Skeletal muscle satellite cell (primary cell): ENCODE data around the gene SOX5.

Experiments used
- H3K27me3 ChIP-seq: 2 replicates; pipeline ENCODE4 v1.7.0; 2013; ENCODE audit warnings: low read length; ENCODE audit not compliant: control insufficient read depth, insufficient read depth
- H3K36me3 ChIP-seq: 2 replicates; pipeline ENCODE4 v1.7.0; 2013; ENCODE audit warnings: mild to moderate bottlenecking, control low read depth, low read length; ENCODE audit not compliant: insufficient read depth
- H3K4me1 ChIP-seq: 2 replicates; pipeline ENCODE4 v1.7.0; 2013; ENCODE audit warnings: low read length; ENCODE audit not compliant: control insufficient read depth, insufficient read depth
- H3K4me2 ChIP-seq: 2 replicates; pipeline ENCODE4 v1.7.0; 2013; ENCODE audit warnings: mild to moderate bottlenecking, low read length
- H3K4me3 ChIP-seq: 2 replicates; pipeline ENCODE4 v1.7.0; 2013; ENCODE audit warnings: low read length
- H3K9ac ChIP-seq: 2 replicates; pipeline ENCODE4 v1.7.0; 2013; ENCODE audit warnings: mild to moderate bottlenecking, low read depth, low read length, moderate library complexity
- H3K9me3 ChIP-seq: replicated peaks from 2 replicates; pipeline ENCODE4 v1.7.0; 2013; ENCODE audit warnings: mild to moderate bottlenecking, control low read depth, low read length

Gene SOX5

DNA sequence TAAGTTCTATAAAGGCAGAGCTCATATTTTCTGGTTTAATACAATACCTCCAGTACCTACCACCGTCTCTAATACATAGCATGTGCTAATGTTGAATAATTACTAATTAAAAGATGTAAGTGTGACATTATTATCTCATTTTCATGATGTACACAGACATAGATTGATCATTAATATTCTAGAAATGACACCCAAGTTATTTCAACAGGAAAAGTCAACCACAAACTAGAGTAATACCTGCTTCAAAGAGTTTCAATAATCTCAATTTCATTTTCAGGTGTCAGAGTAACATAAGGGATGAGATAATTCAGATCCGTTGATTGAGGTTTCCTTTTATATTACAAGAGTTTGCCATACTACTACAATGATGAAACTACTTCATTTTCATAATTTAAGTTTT lies 388.9 kb downstream of the SOX5 start:
- no peak overlapping the region for H3K4me2 ChIP-seq
- H3K36me3 ChIP-seq: no peaks in the 10 kb centered on the region
- no peaks in the 10 kb centered on the region for H3K9me3 ChIP-seq
- no peaks in the 10 kb centered on the region for H3K4me1 ChIP-seq
- no peak overlapping the region for H3K9ac ChIP-seq
- no peaks in the 10 kb centered on the region for H3K27me3 ChIP-seq
- H3K4me3 ChIP-seq: no peak overlapping the region

DNA sequence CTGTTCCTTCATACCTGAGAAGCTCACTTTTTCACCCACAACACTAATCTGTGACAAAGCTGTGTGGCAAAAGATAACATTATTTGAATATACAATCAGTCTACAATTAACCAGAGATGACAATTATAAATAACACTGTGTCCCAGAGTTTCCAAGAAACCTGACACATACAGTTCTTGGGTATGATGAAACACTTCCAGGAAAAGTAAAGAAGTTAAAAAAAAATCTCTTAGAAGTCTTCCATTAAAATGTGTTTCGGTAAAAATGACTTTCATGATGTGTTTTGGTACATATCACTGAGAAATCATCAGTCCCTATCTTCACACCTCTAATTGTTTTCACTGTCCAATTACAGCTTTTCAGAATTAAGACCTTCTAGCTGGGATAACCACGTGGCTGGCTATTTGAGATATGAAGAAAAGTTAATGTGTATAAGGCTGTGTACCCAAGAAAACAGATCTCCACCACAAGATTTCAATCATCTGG lies 390.2 kb downstream of the SOX5 start:
- no peaks in the 10 kb centered on the region for H3K9me3 ChIP-seq
- no peak overlapping the region for H3K4me3 ChIP-seq
- H3K4me1 ChIP-seq: no peaks in the 10 kb centered on the region
- H3K9ac ChIP-seq: no peak overlapping the region
- H3K27me3 ChIP-seq: no peaks in the 10 kb centered on the region
- H3K36me3 ChIP-seq: no peaks in the 10 kb centered on the region
- H3K4me2 ChIP-seq: no peak overlapping the region

DNA sequence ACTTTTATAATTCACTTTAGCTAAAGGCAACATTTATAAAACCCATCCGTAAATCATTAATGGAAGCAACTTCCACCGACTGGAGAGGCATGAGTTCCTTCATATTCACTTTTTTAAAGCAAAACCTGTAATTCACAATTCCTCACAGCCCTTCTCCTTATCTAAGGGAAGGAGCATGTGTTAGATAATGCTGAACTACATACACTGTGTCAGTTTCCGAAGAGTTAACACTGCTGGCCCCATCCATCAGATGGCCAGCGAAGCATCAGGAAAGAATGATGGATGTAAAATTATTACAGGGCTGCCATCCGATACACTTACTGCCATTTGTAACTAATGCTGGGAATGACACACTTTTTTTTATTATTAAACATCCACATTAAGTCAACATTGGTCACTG lies 392.8 kb downstream of the SOX5 start:
- no peaks in the 10 kb centered on the region for H3K9me3 ChIP-seq
- no peak overlapping the region for H3K4me2 ChIP-seq
- H3K4me1 ChIP-seq: no peaks in the 10 kb centered on the region
- no peaks in the 10 kb centered on the region for H3K36me3 ChIP-seq
- H3K4me3 ChIP-seq: no peak overlapping the region
- H3K9ac ChIP-seq: no peak overlapping the region
- H3K27me3 ChIP-seq: no peaks in the 10 kb centered on the region

DNA sequence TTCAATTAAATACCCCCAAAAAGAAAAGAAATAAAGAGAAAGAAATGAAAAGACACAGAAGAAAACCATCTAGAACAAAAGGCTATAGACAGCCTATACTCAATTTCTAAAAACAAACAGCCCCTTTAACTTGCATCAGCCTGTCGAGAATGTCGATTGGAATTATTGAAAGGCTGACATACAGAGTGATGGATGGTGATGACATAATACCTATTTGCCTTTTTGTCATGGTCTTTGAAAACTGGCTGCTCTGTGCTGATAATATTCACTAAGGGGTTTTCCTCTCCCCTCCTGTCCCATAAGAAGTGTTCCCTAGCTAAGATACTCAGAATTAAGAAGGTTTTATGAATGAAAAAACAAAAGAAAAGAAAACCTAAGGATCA lies 393.7 kb downstream of the SOX5 start:
- H3K9me3 ChIP-seq: no peaks in the 10 kb centered on the region
- no peaks in the 10 kb centered on the region for H3K36me3 ChIP-seq
- no peak overlapping the region for H3K4me3 ChIP-seq
- no peak overlapping the region for H3K9ac ChIP-seq
- H3K4me2 ChIP-seq: no peak overlapping the region
- H3K4me1 ChIP-seq: no peaks in the 10 kb centered on the region
- H3K27me3 ChIP-seq: no peaks in the 10 kb centered on the region

DNA sequence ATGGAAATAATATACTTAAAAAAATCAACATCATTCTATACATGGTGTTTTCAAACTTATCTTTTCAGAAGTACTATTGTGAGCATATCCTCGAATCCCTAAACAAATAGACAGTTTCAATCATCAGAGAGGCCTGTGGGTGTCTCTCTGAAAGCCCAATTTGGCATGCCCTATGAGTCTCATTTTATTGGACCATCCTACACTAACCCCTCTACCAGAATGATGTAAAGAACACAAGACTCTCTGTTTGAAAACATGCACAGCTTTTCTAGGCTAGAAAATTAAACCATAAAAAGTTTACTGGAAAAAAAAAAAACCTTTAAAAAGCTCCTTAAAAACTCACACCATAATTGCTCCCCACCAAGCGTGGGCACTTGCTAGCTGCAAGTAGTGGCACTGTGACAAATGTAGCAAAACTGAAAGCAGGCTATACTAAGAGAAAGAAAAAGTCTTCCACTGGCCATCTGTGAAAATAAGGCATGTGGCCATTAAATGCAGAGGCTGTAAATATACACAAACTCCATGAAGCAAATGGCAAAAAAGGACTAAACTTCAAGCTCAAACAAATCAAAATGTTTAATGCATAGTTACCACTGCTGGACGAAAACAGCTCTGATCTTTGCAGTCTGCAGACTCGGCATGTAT lies 394.2 kb downstream of the SOX5 start:
- Histone ChIP-seq H3K4me3 (no peak overlapping the region), H3K27me3 (no peaks in the 10 kb centered on the region), H3K9ac (no peak overlapping the region), H3K9me3 (no peaks in the 10 kb centered on the region), H3K4me1 (no peaks in the 10 kb centered on the region), H3K4me2 (no peak overlapping the region), H3K36me3 (no peaks in the 10 kb centered on the region)

DNA sequence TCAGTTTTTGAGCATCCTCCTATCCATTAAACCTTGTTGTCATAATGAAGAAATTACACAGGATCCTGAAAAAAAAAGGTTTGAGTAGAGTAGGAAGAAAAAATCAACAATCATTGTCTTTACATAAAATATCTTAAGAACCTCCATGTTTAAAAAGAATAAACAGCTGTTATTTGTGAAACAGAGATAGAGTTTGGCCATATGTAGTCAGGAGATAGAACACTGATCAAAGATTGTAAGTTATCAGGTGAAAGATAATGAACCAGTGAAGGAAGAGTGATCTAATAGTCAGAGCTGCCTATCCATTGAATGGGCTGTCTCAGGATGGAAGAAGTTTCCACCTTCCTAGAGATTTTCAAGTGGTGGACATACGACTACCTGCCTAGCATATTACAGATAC lies 397.1 kb downstream of the SOX5 start:
- no peaks in the 10 kb centered on the region for H3K4me1 ChIP-seq
- no peaks in the 10 kb centered on the region for H3K27me3 ChIP-seq
- H3K4me3 ChIP-seq: no peak overlapping the region
- no peak overlapping the region for H3K4me2 ChIP-seq
- H3K36me3 ChIP-seq: no peaks in the 10 kb centered on the region
- H3K9ac ChIP-seq: no peak overlapping the region
- no peaks in the 10 kb centered on the region for H3K9me3 ChIP-seq

DNA sequence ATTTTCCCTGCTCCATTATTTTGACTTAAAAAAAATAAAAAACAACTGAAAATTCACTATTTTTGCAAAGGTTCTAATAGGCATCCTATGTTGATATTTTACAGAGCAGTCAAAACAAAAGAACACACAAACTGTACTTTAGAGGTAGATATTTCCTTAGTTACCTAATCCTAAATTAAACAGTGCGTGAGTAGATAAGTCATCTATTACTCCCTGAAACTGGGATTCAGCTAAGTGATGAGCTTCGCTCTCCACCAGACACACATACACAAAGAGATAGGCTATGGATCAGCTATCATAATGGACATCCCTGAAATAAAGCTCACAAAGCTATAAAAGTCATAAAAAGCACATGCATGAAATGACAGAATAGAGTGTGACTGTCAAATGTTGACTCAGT lies 398.7 kb downstream of the SOX5 start:
- H3K4me3 ChIP-seq: no peak overlapping the region
- no peaks in the 10 kb centered on the region for H3K27me3 ChIP-seq
- H3K4me1 ChIP-seq: no peaks in the 10 kb centered on the region
- H3K9ac ChIP-seq: no peak overlapping the region
- H3K4me2 ChIP-seq: no peak overlapping the region
- no peaks in the 10 kb centered on the region for H3K9me3 ChIP-seq
- H3K36me3 ChIP-seq: no peaks in the 10 kb centered on the region

DNA sequence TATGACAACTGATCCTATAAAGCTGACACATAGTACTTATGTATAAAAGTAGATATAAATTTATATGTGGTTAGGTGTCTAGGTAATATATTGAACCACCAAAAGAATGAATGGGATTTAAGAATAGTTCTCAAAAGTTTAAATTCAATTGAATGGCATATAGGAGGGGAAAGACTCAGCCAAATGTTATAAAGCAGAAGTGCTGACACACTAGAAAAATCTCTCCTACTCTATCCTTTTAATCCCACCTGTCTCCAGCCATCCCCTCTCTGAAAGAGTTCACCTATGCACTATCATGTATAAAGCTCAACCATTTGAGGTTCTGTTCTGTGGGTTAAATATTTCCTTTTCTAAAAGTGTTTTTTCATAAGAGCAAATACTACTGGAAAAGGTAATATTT lies 400.7 kb downstream of the SOX5 start:
- H3K9ac ChIP-seq: no peak overlapping the region
- no peak overlapping the region for H3K4me2 ChIP-seq
- no peaks in the 10 kb centered on the region for H3K36me3 ChIP-seq
- H3K4me3 ChIP-seq: no peak overlapping the region
- H3K27me3 ChIP-seq: no peaks in the 10 kb centered on the region
- no peaks in the 10 kb centered on the region for H3K4me1 ChIP-seq
- no peaks in the 10 kb centered on the region for H3K9me3 ChIP-seq

DNA sequence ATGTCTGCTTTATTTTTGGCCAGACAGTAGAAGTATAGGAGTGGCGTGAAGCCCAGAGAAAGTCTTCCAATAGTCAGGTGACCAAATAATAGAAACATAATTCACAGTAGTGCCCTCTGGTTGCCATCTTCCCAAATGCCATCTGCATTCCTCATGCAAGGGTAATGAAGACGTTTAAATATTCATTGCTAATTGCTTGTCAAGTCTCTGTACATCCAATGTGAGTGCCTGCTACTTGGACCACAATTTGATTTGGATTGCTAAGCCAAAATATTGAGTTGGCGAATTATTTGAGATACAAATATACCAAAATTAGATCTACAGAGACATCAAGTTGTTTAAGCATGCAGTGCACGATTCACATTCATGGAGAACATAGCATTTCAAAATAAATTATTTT lies 402.7 kb downstream of the SOX5 start:
- H3K36me3 ChIP-seq: no peaks in the 10 kb centered on the region
- no peaks in the 10 kb centered on the region for H3K27me3 ChIP-seq
- no peak overlapping the region for H3K9ac ChIP-seq
- no peaks in the 10 kb centered on the region for H3K9me3 ChIP-seq
- no peak overlapping the region for H3K4me2 ChIP-seq
- H3K4me1 ChIP-seq: no peaks in the 10 kb centered on the region
- no peak overlapping the region for H3K4me3 ChIP-seq

DNA sequence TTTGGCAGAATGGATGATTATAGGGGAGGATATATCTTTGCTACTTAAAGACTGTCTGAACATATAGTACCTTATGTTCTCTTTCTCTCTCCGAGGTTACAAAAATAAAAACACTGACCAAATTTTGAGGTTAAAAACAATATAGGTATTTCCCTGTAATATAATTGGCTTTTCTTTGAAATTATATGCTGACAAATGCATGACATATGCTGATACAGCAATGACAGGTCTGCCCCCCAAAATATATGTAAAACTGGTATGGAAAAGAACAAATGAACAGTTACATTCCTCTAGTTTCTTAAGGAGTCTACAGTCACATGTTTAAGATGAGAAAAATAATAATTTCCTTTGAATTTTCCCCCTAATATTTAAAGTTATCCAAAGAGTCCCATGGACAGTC lies 405.7 kb downstream of the SOX5 start:
- Histone ChIP-seq H3K4me3 (no peak overlapping the region), H3K9me3 (no peaks in the 10 kb centered on the region), H3K27me3 (no peaks in the 10 kb centered on the region), H3K4me2 (no peak overlapping the region), H3K4me1 (no peaks in the 10 kb centered on the region), H3K36me3 (no peaks in the 10 kb centered on the region), H3K9ac (no peak overlapping the region)

DNA sequence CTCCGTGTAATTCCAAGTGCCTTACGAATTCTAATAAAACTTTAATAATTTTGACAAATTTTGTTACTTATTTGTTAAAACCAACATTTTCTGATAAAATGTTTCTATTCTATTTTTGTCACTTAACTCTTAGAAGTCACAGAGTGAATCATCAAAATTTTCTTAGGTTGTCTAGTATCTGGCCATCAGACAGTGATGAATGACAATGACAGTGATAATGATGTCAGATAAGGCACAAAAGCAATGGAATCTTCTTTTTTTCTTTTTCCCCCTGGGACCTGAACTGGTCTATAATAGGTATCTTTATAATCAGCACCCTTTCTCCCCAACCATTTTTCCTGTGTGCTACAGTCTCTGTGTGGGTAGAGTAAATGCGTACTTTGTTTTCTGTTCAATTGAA lies 407.3 kb downstream of the SOX5 start:
- H3K9ac ChIP-seq: no peak overlapping the region
- H3K4me3 ChIP-seq: no peak overlapping the region
- no peaks in the 10 kb centered on the region for H3K36me3 ChIP-seq
- no peak overlapping the region for H3K4me2 ChIP-seq
- no peaks in the 10 kb centered on the region for H3K27me3 ChIP-seq
- H3K9me3 ChIP-seq: no peaks in the 10 kb centered on the region
- H3K4me1 ChIP-seq: no peaks in the 10 kb centered on the region

DNA sequence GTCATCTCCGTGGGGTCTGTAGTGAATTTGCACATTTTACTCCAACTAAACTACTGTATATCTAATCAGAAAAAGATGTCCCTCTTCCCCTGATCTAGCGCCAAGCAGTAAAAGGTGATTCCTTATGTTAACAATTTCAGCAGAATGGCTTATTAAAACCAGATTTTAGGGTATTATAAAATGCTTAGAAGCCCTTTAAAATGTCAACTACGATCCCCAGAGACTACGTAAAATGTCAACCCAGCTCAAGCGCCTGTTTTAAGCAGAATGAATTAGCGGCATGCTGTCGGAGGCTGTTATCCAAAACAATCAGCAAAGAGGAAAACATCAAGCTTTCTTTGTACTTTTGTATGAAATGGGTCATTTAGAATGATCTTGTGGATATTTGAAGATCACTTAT lies 408.9 kb downstream of the SOX5 start:
- no peaks in the 10 kb centered on the region for H3K27me3 ChIP-seq
- H3K9ac ChIP-seq: no peak overlapping the region
- H3K4me3 ChIP-seq: no peak overlapping the region
- no peaks in the 10 kb centered on the region for H3K9me3 ChIP-seq
- no peaks in the 10 kb centered on the region for H3K36me3 ChIP-seq
- no peaks in the 10 kb centered on the region for H3K4me1 ChIP-seq
- H3K4me2 ChIP-seq: no peak overlapping the region
